ENCODE data around the gene ITIH4.
"Not testable (repeated sequence)": the region's sequence is repeated elsewhere in the genome, so short reads cannot be mapped to it uniquely, and the experiment has no call there.

ITIH4 gene

GRCh38 chr3:52779837-52780585, 50.5 kb downstream of the ITIH4 start:
- no peak for DNase-seq

- no peak for DNase-seq
Observed at GRCh38 chr3:52779011-52779836, 51.2 kb downstream of the ITIH4 start.

- no peak for DNase-seq
Observed at GRCh38 chr3:52777959-52778805, 52.3 kb downstream of the ITIH4 start.

- DNase-seq, result no peak
Observed at GRCh38 chr3:52777127-52777958, 53.1 kb downstream of the ITIH4 start, which contains the start of gene ITIH1. ITIH1 (plus strand) TSS chr3:52777599; CDS start chr3:52777616, 17 bp downstream.

GRCh38 chr3:52776486-52776885, 54.0 kb downstream of the ITIH4 start:
- DNase-seq, result not testable (repeated sequence)

- DNase-seq, result no peak
Observed at GRCh38 chr3:52775877-52776276, 54.6 kb downstream of the ITIH4 start.

GRCh38 chr3:52774901-52775864, 55.3 kb downstream of the ITIH4 start:
- DNase-seq, result peak; percentile 19

GRCh38 chr3:52774066-52774713, 56.3 kb downstream of the ITIH4 start:
- DNase-seq, result no peak

- no peak for DNase-seq
Observed at GRCh38 chr3:52773361-52774065, 57.0 kb downstream of the ITIH4 start.

GRCh38 chr3:52771702-52772101, 58.8 kb downstream of the ITIH4 start:
- no peak for DNase-seq

- no peak for DNase-seq
Observed at GRCh38 chr3:52771334-52771681, 59.2 kb downstream of the ITIH4 start.

GRCh38 chr3:52770496-52771333, 59.8 kb downstream of the ITIH4 start, which contains the start of gene NEK4:
NEK4 (minus strand) TSS chr3:52770940; CDS start chr3:52770746, 194 bp downstream.
- DNase-seq, result peak; percentile 55

- DNase-seq, result no peak
Observed at GRCh38 chr3:52769786-52770455, 60.6 kb downstream of the ITIH4 start.

- no peak for DNase-seq
Observed at GRCh38 chr3:52763466-52763865, 67.0 kb downstream of the ITIH4 start.

Data from NCI-H2107 (cell line).